ENCODE data around the gene HES3.

Gene HES3

DNA sequence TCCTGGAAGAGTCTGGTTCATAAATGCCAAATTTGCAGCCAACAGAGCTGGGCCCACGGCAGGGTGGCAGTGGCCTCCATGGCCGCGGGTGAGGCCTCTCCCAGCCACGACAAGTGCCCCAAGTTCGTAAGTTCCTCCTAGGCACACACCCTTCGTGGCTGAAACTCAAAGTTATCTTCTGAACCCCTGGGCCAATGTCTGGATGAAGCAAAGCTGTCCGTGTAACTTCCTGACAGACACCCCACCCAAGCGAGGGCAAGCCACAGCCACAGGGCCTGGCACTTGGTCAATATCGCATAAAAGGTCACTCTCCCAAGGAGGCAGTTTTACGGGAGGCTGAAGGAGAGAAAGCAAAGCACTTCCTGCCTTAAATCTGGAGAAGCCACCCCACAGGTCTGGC is 44.7 kb downstream of the HES3 start:
- no peak for DNase-seq
- Histone ChIP-seq H3K4me1 (ENCODE audit: control insufficient read depth, insufficient read depth, low read length, poor library complexity, severe bottlenecking) (no peaks in the 10 kb centered on the region), H3K9me3 (ENCODE audit: control insufficient read depth, low read length) (no peaks in the 10 kb centered on the region), H3K27me3 (replicated peaks; ENCODE audit: control insufficient read depth, insufficient read depth, low read length, poor library complexity, severe bottlenecking) (no peaks in the 10 kb centered on the region), H3K4me3 (ENCODE audit: insufficient read depth, low read depth, low read length, poor library complexity, severe bottlenecking) (no peak overlapping the region), H3K27ac (ENCODE audit: insufficient read depth, low read length, poor library complexity, severe bottlenecking) (no peak overlapping the region), H3K36me3 (ENCODE audit: control insufficient read depth, insufficient read depth, low read length) (no peaks in the 10 kb centered on the region)

DNA sequence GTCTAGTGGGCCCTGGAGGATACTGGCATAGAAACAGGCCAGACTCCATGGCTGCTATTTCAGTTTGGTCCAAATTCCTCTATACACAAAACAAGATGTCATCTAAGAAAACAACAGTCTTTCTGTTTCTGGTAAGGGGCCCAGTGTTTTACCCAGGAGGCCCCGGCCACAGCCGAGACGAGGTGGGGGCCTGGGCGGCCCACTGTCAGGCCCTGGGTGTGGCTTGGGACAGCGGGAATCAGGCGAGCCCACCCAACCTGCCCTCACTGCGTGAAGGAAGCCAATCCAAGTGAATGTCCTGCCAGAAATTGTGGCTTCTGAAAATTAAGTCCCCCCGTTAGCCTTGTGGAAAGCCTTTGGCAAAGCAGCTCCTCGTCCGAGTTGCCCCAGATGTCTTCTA is 48.1 kb downstream of the HES3 start:
- Histone ChIP-seq H3K27ac (ENCODE audit: insufficient read depth, low read length, poor library complexity, severe bottlenecking) (no peak overlapping the region), H3K9me3 (ENCODE audit: control insufficient read depth, low read length) (no peaks in the 10 kb centered on the region), H3K4me3 (ENCODE audit: insufficient read depth, low read depth, low read length, poor library complexity, severe bottlenecking) (no peak overlapping the region), H3K27me3 (replicated peaks; ENCODE audit: control insufficient read depth, insufficient read depth, low read length, poor library complexity, severe bottlenecking) (no peaks in the 10 kb centered on the region), H3K36me3 (ENCODE audit: control insufficient read depth, insufficient read depth, low read length) (no peaks in the 10 kb centered on the region), H3K4me1 (ENCODE audit: control insufficient read depth, insufficient read depth, low read length, poor library complexity, severe bottlenecking) (no peaks in the 10 kb centered on the region)
- no peak for DNase-seq

DNA sequence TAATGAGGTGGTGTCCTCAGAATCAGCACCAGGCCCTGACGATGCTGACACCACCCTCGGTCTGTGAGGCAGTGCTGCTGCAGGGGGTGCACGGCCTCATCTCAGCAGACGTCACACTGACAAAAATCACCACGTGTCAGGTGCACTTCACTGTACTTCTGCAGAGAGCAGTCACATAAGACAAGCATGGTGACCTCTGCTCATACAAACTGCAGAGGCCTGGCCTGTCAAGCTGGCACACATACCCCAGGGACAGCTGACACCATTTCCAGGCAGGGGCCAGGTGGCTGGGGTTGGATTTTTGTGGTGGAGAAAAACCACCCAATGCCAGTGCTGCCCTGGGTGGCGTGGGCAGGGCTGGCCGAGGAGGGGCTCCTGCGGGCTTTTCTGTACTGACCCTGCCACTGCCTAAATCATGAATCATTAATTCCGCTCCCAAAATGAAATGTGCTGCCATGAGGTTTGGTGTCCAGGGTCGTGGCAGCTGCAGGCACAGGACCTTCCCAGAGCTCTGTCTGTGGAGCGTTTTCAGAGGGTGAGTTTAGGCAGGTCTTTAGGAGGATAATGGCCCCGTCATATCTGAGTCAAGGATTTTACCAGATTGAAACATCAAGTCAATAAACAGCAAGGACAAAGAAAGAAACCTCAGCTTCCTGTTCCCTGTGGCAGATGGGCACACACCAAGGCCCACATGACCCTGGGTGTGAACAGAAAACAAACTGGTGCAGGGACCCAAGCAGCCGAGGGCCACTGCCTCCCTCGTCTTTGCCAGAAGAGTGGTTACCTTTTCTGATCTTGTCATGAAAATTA is 50.3 kb downstream of the HES3 start:
- Histone ChIP-seq H3K36me3 (ENCODE audit: control insufficient read depth, insufficient read depth, low read length) (no peaks in the 10 kb centered on the region), H3K4me1 (ENCODE audit: control insufficient read depth, insufficient read depth, low read length, poor library complexity, severe bottlenecking) (no peaks in the 10 kb centered on the region), H3K9me3 (ENCODE audit: control insufficient read depth, low read length) (no peaks in the 10 kb centered on the region), H3K27ac (ENCODE audit: insufficient read depth, low read length, poor library complexity, severe bottlenecking) (no peak overlapping the region), H3K4me3 (ENCODE audit: insufficient read depth, low read depth, low read length, poor library complexity, severe bottlenecking) (no peak overlapping the region), H3K27me3 (replicated peaks; ENCODE audit: control insufficient read depth, insufficient read depth, low read length, poor library complexity, severe bottlenecking) (no peaks in the 10 kb centered on the region)
- DNase-seq, result no peak

DNA sequence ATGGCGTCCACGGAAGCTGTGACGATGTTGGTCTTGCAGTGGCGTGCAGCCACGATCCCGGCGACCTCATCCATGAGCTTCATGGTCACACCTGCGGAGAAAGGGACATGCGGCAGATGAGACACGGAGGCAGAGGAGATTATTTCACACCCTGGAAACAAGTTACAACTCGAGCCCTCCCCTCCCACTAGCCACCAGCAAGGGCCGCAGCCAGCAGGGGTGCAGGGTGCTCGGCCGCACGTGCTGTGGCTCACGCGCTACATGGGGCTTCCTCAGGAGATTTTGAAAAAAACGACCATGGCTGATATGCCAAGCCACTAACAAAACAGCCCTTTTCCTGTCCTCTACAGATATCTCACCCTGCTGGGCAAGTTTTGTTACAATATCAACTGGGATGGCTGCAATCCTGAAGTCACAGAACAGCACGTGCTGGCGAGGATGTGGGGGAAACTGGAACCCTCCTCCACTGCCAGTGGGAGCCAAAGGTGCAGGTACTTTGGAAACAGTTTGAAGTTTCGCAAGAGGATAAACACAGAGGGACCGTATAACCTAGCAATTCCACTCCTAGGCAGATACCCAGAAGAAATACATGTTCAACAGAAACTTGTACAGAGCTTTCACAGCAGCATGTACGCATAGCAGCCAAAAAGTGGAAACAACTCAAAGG is 51.0 kb downstream of the HES3 start:
- no peak overlapping the region for H3K4me3 ChIP-seq (ENCODE audit: insufficient read depth, low read depth, low read length, poor library complexity, severe bottlenecking)
- H3K9me3 ChIP-seq (ENCODE audit: control insufficient read depth, low read length), result no peaks in the 10 kb centered on the region
- H3K4me1 ChIP-seq (ENCODE audit: control insufficient read depth, insufficient read depth, low read length, poor library complexity, severe bottlenecking), result no peaks in the 10 kb centered on the region
- no peaks in the 10 kb centered on the region for H3K27me3 ChIP-seq (replicated peaks; ENCODE audit: control insufficient read depth, insufficient read depth, low read length, poor library complexity, severe bottlenecking)
- H3K36me3 ChIP-seq (ENCODE audit: control insufficient read depth, insufficient read depth, low read length), result no peaks in the 10 kb centered on the region
- DNase-seq, result no peak
- no peak overlapping the region for H3K27ac ChIP-seq (ENCODE audit: insufficient read depth, low read length, poor library complexity, severe bottlenecking)
